GM19099 (cell line): ENCODE results near the gene SALL2.
A peak's percentile ranks its signal among the peaks of the same experiment; 100 is the strongest.

Experiments used
- POLR2A ChIP-seq: IDR thresholded peaks from 3 replicates; pipeline ENCODE4 v1.6.1; 2011; ENCODE audit warnings: low read depth; ENCODE audit not compliant: insufficient read length; ENCODE audit errors: extremely low read depth

SALL2 gene

DNA sequence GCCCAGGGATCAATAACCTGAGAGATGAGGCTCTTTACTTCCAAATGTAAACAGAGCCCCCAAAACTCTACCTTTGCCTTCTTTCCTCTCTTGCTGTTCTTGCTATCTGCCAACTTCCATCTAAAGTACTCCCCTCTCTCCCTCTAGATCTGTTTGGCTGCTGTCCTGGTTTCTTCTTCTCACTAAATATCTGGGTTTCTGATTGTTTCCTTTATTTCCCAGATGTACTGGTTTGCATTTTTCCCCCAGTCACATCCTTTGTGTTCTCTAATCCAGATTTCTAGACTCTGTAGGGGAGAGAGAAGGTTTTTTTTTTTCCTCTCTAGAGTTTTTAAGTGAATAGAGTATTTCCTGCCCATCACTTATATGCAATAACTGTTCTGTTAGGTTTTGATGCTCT lies 7.1 kb upstream of the SALL2 start:
- TF ChIP-seq POLR2A = no peak

DNA sequence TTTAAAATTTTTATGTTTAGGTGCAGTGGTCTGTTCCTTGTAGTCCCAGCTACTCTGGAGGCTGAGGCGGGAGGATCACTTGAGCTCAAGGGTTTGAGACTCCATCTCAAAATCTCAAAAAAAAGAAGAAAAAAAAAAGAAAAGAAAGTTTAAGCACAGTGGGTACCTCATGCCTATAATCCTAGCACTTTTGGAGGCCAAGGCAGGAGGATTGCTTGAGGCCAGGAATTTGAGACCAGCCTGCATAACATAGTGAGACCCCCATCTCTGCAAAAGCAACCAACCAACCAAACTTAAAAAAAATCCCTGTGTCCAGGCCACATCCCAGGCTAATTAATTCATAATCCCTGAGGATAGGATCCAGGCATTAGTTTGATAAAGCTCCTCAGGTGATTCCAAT lies 3.4 kb upstream of the SALL2 start:
- no peak for TF ChIP-seq POLR2A

DNA sequence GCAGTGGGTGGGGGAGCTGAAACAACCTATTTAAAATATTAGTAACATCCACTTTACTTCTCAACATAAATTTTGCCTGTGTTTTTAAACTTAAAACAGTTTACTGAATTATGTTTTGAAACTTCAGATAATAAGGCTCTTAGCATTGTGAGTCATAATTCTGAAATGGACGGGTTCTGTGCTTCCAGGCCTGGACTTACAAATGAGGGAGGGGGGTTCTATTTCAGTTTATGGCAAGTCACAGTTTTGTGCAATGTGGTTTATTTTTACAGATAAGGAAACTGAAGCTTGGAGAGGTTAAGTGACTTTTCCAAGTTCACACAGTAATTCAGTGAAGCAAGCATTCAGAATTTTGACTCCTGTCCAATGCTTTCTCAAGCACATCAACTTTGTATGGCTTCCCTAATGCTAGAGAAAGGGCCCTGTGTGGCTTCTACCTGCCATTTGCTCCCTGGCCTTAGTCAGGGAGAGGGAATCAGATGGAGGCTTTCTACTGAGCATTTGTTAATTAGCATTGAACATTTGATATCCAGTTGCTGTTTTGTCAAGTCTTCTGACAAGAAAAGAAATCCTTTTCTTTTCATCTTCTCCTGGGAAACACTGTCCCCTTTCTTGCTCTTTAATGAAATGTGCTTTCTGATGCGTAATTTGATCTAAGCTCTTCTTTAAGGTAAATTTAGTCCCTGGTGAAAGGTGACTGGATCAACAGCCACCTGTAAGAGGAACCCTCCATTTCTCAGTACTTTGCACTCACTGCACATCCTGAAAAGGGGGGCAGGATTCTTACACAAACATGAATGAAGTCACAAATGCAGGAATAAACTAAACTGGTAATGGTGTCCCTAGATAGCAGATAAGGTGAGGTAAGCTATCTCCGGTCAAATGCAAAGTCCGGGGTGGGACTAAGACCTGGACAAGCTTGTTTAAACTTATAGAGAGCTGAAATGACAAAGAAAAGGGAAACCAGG lies 2.5 kb upstream of the SALL2 start:
- TF ChIP-seq POLR2A = no peak

DNA sequence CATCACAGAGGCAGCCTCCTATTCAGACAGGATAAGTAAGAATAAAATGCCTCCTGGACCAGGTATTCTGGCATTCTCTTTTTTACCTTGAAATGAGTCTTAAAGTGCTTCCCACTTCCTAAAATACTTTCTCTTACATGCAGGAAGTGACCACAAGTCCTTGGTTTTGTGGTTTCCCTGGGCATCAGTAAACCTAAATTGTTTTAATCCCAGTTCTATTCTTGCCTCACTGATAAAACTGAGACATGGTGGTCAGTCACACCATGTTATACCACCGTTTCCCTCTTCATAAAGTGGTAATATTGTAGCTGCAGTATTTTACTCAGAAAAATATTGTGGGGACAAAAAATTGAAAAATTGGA lies 1.2 kb upstream of the SALL2 start:
- no peak for TF ChIP-seq POLR2A

DNA sequence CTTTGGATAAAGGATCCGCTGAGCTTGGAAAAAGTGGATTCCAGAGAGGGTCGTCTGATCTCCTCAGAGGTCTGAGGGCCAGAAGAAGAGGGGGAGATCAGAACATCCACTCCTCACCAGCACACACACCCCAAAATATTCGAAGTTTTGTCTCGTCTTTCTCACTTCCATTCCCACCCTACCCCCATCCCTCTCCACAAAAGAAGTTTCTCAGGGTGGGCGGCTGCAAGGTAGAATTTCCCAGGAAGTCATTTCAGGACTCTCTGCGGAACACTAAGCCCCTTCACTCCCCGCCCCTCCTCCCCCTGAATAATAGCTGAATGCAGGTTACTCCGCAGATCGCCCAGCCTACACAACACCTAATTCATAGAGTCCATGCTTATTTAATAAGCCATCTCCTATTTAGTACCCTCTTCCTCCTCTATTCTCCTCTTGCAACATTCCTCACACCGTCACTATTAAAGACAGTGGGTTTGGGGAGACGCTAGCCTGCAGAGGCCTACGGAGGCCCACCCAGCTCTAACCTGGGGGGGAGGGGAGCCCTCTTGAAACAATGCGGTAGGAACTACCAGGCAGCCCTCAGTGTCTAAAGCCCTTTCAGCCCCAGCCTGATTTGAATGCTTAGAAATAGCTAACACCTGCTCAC lies 649 bp upstream of the SALL2 start:
- no peak for TF ChIP-seq POLR2A

DNA sequence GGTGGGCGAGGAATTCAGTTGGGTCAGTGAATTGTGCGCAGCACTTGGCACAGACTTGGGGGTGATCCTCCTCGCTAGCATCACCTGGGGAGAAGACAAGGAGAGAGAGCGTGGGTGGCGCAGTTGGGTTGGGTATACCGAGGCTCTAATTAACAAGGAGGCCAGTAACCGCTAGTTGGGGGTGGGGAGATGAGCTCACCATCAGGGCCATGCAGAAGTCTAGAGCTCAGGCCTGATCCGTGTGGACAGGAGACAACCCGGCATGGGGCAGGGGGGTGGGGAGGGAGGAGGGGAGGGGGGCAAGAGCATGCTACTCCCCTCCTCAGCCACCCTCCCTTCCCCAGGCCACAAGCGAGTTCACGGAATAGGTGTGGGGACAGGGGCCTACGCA lies 580 bp downstream of the SALL2 start:
- no peak for TF ChIP-seq POLR2A

DNA sequence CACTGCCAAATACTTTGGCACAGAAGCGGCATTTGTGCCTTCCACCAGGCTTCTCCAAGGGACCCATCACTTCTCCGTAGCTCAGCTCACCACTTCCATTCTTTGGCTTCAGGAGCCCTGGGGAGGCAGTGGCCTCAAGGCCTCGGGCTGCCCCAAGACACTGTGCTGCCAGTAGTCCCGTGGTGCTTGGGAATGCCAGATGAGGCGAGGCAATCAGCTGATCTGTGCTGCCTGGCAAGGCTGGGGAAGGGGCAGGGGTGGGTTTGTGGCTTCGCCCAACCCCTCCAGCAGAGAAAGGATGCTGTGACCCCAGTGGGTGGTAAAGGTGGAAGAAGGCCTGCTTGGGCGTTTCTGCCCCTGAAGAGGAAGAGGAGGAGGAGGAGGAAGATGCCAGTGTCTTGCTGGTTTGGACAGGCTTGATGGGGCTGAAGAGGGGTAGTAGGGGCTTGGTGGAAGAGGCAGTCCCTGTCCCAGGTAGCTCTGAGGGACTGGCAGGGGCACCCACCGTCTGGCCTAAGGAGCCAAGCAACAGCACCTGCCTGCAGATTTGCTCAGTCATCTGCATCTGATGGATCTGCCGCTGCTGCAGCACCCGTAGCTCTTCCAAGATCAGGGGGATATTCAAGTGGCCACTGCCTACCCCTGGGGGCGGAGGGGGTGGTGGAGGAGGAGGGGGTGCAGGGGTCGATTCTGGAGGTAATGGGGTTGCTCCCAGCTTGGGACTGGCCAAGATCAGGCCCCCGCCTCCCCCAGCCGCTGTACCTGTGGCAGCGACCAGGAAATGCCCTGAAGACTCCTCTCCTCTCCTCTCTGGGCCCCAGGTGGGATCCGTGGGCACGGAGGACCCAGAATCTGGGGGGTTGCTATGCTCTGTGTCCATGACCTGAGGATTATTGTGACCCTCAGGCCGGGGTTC lies 1.3 kb downstream of the SALL2 start:
- TF ChIP-seq POLR2A = no peak

DNA sequence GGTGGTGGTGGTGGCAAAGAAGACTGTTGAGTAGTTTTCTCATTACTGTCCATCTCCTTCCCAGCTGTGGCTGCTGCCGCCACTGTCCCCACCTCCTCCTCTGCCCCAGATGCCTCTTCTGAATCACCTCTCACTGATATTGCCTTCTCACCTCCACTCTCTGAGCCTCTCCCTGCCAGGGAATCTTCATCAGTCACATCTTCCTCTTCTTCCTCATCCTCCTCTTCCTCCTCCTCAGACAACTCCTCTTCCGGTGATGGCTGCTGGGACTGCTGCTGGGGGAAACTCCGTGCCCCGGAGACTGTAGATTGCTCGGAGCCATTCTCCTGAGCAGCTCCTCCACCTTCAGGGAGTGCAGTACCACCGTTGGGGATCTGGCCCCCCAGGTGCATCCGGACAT lies 2.9 kb downstream of the SALL2 start:
- TF ChIP-seq POLR2A = no peak

DNA sequence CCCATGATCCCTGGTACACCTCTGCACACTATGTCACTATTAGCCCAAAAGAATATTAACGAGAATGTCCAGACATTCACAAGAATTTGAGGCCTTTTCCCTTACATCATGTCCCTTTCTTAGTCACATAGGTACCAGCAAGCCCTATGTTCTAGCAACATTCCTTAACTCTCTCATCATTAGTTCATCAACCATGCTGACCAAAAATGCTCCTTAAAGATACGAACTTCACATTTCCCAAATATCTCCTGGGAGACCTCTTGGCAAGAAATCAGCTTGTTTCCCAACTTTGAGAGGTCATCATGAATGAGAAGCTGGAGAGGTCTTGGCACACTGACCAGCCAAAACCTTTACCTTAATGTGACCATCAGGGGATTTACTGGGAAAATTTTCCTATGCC lies 4.6 kb downstream of the SALL2 start:
- no peak for TF ChIP-seq POLR2A

DNA sequence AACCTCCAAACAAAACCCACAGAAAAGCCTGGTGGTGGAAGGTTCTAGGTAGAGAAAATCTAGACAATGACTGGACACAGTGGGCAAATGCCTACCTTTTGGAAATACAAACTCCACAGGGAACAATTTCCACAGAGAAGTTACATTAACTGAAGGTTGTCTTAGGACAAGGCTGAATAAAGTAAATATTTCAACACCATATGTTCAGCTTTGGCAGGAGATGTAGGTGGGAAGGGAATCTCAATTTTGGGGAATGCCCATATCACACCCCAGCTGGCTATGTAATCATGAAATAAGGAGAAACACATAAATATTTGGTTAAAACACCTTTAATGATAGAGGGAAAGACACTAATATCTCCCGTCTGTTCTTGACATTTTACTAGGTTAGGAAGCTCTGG lies 5.4 kb downstream of the SALL2 start:
- TF ChIP-seq POLR2A = no peak

DNA sequence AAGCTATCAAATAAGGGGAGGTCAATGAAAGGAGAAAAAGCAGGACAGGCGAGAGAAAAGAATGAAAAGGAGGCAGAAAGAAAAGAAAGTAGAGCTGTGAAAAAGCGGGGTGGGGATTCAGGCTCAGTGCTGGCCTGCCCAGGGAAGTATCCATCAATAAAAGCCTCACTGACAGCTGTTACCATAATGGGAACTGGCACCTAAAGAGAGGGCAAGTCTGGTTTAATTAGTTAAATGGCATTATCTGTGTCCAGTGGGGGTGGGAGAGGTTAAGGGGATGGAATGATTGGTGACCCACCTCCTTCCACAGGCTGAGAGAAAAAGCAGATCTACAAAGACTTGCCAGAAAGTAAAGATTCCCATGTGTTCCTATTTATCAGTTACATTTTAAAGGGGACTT lies 7.4 kb downstream of the SALL2 start:
- no peak for TF ChIP-seq POLR2A

DNA sequence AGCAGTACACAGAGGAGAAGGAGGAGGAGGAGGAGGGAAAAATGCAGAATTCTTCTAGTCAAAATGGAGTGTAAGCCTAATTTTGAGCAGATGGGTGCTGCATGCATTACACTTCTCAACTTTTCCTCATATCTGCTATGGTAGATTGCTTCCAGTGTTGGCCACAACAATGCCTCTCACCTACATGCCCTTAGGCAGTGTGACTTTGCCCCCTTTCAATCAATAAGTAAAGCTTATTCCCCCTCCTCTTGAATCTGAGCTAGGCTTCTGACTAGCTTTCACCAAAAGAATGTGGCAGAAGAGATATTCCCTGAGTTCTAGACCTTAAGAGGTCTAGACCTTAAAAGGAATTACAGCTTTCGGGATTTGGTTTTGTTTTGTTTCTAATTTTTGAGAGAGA lies 11.8 kb downstream of the SALL2 start:
- no peak for TF ChIP-seq POLR2A

DNA sequence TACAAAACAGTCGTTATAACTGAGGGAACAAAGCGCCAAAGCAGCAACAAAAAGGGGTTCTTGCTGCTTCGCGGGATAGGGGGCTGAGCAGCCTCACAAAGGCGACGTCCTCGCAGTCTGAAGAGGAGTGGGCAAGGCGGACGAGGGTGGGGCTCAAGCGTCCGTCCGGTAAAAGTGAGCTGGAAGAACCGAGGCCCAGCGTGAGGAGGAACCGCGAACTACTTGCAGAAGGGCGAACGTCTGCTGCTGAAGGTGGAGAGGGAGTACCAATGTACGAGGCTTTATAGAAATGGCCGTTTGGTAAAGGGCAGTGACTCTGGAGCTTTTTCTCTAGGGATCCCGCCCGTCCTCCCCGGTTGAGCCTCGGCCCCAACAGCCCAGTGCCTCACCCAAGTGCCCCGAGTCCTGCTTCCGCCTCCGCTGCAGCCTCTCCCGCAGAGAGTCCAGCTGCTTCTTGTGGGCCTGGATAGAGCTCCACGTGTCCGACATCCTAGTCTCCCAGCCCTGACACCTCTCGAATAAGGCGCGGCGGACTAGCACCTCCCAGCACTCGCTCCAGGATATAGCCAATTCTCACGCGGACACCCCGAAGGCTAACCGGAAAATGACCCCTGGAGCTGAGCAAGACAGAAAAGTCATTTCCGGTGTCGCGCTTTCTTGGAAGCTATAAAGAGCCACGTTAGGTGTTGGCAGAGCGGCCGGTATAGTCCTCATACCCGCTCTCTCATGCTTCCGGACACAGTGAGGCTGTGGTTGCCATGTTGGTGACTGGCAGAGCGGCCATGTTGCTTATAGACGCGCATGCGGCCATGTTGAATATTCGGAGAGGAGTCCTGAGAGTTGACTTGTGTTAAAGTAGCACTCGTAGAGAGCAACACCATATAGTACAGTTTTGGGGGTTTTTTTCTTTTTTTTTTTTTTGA lies 15.2 kb downstream of the SALL2 start, which contains the start of gene METTL3:
Gene METTL3, minus strand, starts transcription at position 606 of the 923 bp plus-strand sequence. Its CDS starts 117 bp downstream, at position 489.
- peak; percentile 77 for TF ChIP-seq POLR2A
